GM12878 (cell line): ENCODE results near the gene SWI5. TPM values are rescaled to one million over a fixed set of nuclear protein-coding genes. Genes with fewer than 3 reads are reported as not detected.

Source experiments
- ATAC-seq: fragments of 200-7000 bp; cut with Tn5 transposase; 3 replicates; pipeline ENCODE4 v1.9.1; 2020; ENCODE audit warnings: mild to moderate bottlenecking, moderate library complexity
- BruUV-seq: library from RNA; stranded (reverse); fragments of 400-500 nt; replicated peaks from 2 replicates; lab custom pipeline; 2021; lab: Mats Ljungman, UMichigan
- CTCF ChIA-PET: fragments of 300-600 bp; sonication (Branson Sonifier 250); formaldehyde crosslinking; extraction: SDS; loops from one replicate; lab custom pipeline; 2021; ENCODE audit warnings: inconsistent platforms; lab: Yijun Ruan, JAX
- POLR2A ChIA-PET: fragments of 350-600 bp; formaldehyde crosslinking; extraction: SDS; loops from one replicate; lab custom pipeline; 2021; ENCODE audit warnings: inconsistent platforms; lab: Charles Lee
- RAD21 ChIA-PET: fragments of 300-600 bp; sonication (Branson Sonifier 250); formaldehyde crosslinking; loops from one replicate; lab custom pipeline; 2023; ENCODE audit warnings: antibody characterized with exemption; ENCODE audit not compliant: unreplicated experiment; lab: Charles Lee
- SMC1A ChIA-PET: fragments of 300-600 bp; sonication (Branson Sonifier 250); formaldehyde crosslinking; loops from one replicate; lab custom pipeline; 2023; ENCODE audit not compliant: unreplicated experiment, uncharacterized antibody; lab: Charles Lee
- DNase-seq: peaks from one replicate; pipeline ENCODE4 v3.0.0-alpha.2; 2011; ENCODE audit warnings: low read depth, low spot score
- FAIRE-seq: peaks from 3 replicates; lab custom pipeline; 2011; peaks lifted over from hg19 to GRCh38; lab: Jason Lieb, UNC
- H2AFZ ChIP-seq: 2 replicates; pipeline ENCODE4 v1.6.0; 2011; ENCODE audit warnings: low read depth, low read length, control low read depth; ENCODE audit not compliant: control insufficient read depth
- H3K27ac ChIP-seq: 2 replicates; pipeline ENCODE4 v1.5.1; 2011; ENCODE audit warnings: control low read depth; ENCODE audit not compliant: control insufficient read depth, insufficient read depth
- H3K27me3 ChIP-seq, 2 experiments: replicated peaks in 1 of 2; 2 replicates each; pipeline versions ENCODE4 v1.6.0 to v1.6.1; 2011; ENCODE audit warnings: low read length in 1 of 2; ENCODE audit not compliant: control insufficient read depth in 2 of 2, insufficient read depth in 2 of 2
- H3K36me3 ChIP-seq, 2 experiments: 2 replicates each; pipeline ENCODE4 v1.5.1; 2011; ENCODE audit warnings: low read length in 1 of 2; ENCODE audit not compliant: control insufficient read depth in 2 of 2, insufficient read depth in 2 of 2
- H3K4me1 ChIP-seq: 2 replicates; pipeline ENCODE4 v1.6.1; 2011; ENCODE audit warnings: mild to moderate bottlenecking, low read length, moderate library complexity, mixed read lengths; ENCODE audit not compliant: control insufficient read depth, insufficient read depth
- H3K4me2 ChIP-seq: 2 replicates; pipeline ENCODE4 v1.6.0; 2011; ENCODE audit warnings: control low read depth; ENCODE audit not compliant: control insufficient read depth, insufficient read depth
- H3K4me3 ChIP-seq: fragments of 200-600 bp; sonication (generic); 2 replicates; pipeline ENCODE4 v1.5.1; 2016
- H3K79me2 ChIP-seq: 2 replicates; pipeline ENCODE4 v1.6.0; 2011; ENCODE audit warnings: low read length; ENCODE audit not compliant: control insufficient read depth, insufficient read depth
- H3K9ac ChIP-seq: 2 replicates; pipeline ENCODE4 v1.8.0; 2011; ENCODE audit warnings: low read length, control low read depth, mixed read lengths; ENCODE audit not compliant: control insufficient read depth, insufficient read depth
- H3K9me3 ChIP-seq: replicated peaks from 3 replicates; pipeline ENCODE4 v1.5.1; 2011; ENCODE audit warnings: mild to moderate bottlenecking, low read length; ENCODE audit not compliant: control insufficient read depth, insufficient read depth
- H4K20me1 ChIP-seq: 2 replicates; pipeline ENCODE4 v1.6.0; 2011; ENCODE audit not compliant: control insufficient read depth, insufficient read depth
- CBFB ChIP-seq: IDR thresholded peaks from 2 replicates; pipeline ENCODE4 v1.6.1; 2016; ENCODE audit warnings: antibody characterized with exemption, low read depth
- CHD1 ChIP-seq: IDR thresholded peaks from 2 replicates; pipeline ENCODE4 v1.6.1; 2012; ENCODE audit warnings: low read depth, low read length, improper control_type of control experiment
- CHD4 ChIP-seq: fragments of 200-600 bp; sonication (generic); IDR thresholded peaks from 2 replicates; pipeline ENCODE4 v1.6.1; 2016; ENCODE audit warnings: mild to moderate bottlenecking
- E2F8 ChIP-seq: fragments of 450-650 bp; IDR thresholded peaks from 2 replicates; pipeline ENCODE4 v1.6.1; 2018; ENCODE audit warnings: mild to moderate bottlenecking, low read depth, moderate library complexity; ENCODE audit not compliant: partially characterized antibody
- HCFC1 ChIP-seq: fragments of 150-350 bp; IDR thresholded peaks from 2 replicates; pipeline ENCODE4 v1.6.1; 2014; ENCODE audit warnings: low read length
- IKZF2 ChIP-seq, 2 experiments: fragments of 450-650 bp; IDR thresholded peaks; 2 replicates each; pipeline ENCODE4 v1.6.1; 2017; ENCODE audit warnings: mild to moderate bottlenecking in 2 of 2, moderate library complexity in 2 of 2
- MAX ChIP-seq: IDR thresholded peaks from 2 replicates; pipeline ENCODE4 v1.6.1; 2012; ENCODE audit warnings: low read depth, low read length, improper control_type of control experiment
- NFYA ChIP-seq: IDR thresholded peaks from 2 replicates; pipeline ENCODE4 v1.6.1; 2011; ENCODE audit warnings: low read depth, mild to moderate bottlenecking, low read length, improper control_type of control experiment, borderline replicate concordance
- NR2F1 ChIP-seq: fragments of 450-650 bp; conservative IDR thresholded peaks from 2 replicates; pipeline ENCODE4 v1.6.1; 2017; ENCODE audit warnings: mild to moderate bottlenecking
- PAX8 ChIP-seq: fragments of 450-650 bp; IDR thresholded peaks from 2 replicates; pipeline ENCODE4 v1.6.1; 2017; ENCODE audit warnings: mild to moderate bottlenecking, moderate library complexity
- POLR2A ChIP-seq: IDR thresholded peaks from 2 replicates; pipeline ENCODE4 v1.6.1; 2011; ENCODE audit warnings: low read depth, mild to moderate bottlenecking, low read length
- RAD51 ChIP-seq: fragments of 450-650 bp; IDR thresholded peaks from 2 replicates; pipeline ENCODE4 v1.6.1; 2016; ENCODE audit warnings: moderate library complexity, mild to moderate bottlenecking, inconsistent platforms
- RFX5 ChIP-seq: IDR thresholded peaks from 2 replicates; pipeline ENCODE4 v1.6.1; 2011; ENCODE audit warnings: low read depth, low read length, improper control_type of control experiment
- SMAD1 ChIP-seq: fragments of 450-650 bp; IDR thresholded peaks from 2 replicates; pipeline ENCODE4 v1.6.1; 2018; ENCODE audit warnings: mild to moderate bottlenecking, low read depth; ENCODE audit not compliant: partially characterized antibody
- SP1 ChIP-seq: IDR thresholded peaks from one replicate; pipeline ENCODE4 v1.6.1; 2011; ENCODE audit warnings: low read depth, low read length
- STAT1 ChIP-seq: fragments of 450-650 bp; conservative IDR thresholded peaks from 2 replicates; pipeline ENCODE4 v1.6.1; 2014; ENCODE audit warnings: antibody characterized with exemption, mild to moderate bottlenecking
- ZBTB11 ChIP-seq: fragments of 450-650 bp; formaldehyde crosslinking; IDR thresholded peaks from 2 replicates; pipeline ENCODE4 v1.5.0; 2022; ENCODE audit warnings: mild to moderate bottlenecking, missing genetic modification characterization
- ZNF207 ChIP-seq: fragments of 450-650 bp; IDR thresholded peaks from 2 replicates; pipeline ENCODE4 v1.6.1; 2014; ENCODE audit warnings: antibody characterized with exemption, mild to moderate bottlenecking, borderline replicate concordance
- ZNF217 ChIP-seq: fragments of 450-650 bp; IDR thresholded peaks from 2 replicates; pipeline ENCODE4 v1.6.1; 2017; ENCODE audit warnings: antibody characterized with exemption, mild to moderate bottlenecking
- WGBS: methylation state at CpG from one replicate; pipeline ENCODE4 v1.1.6; 2016; ENCODE audit warnings: low lambda C conversion rate; ENCODE audit not compliant: insufficient replicate concordance, insufficient coverage; ENCODE audit errors: missing lambda C conversion rate; 5-methylcytosine and 5-hydroxymethylcytosine counted together
- in situ Hi-C: fragments of 300-500 bp; cut with MboI; formaldehyde crosslinking; loops from 9 replicates; pipeline ENCODE4 v1.14.3; 2018; ENCODE audit warnings: mixed read lengths
- intact Hi-C: fragments of 100-400 bp; cut with micrococcal nuclease; formaldehyde crosslinking; loops from one replicate; pipeline ENCODE4 v1.14.2; 2022; ENCODE audit not compliant: unreplicated experiment
- polyA plus RNA-seq, 11 experiments: library from polyadenylated mRNA; depleted of rRNA in 4 of 11; unstranded in 6 of 11; stranded (reverse) in 5 of 11; fragments of >200 nt; fragmentation: Nextera tagmentation in 4 of 11; fragmentation: Illumina TruSeq in 1 of 11; extraction: Ambion mirVana in 4 of 11; extraction: Trizol in 1 of 11; gene quantifications; 1 replicate in 1 of 11; 2 replicates in 10 of 11; pipeline versions ENCODE4 v1.2.1 to v1.2.3, GENCODE V29; 2011 to 2016; ENCODE audit warnings: inconsistent platforms in 2 of 11, missing spikeins in 2 of 11, low read depth in 1 of 11
- total RNA-seq, 4 experiments: library from RNA; depleted of rRNA in 3 of 4; stranded (reverse); fragments of >200 nt in 3 of 4; fragmentation: Illumina TruSeq in 1 of 4; extraction: Trizol in 1 of 4; gene quantifications; 2 replicates each; pipeline versions ENCODE4 v1.2.1 to v1.2.3, GENCODE V29; 2013 to 2021
- TF ChIP-seq, protein P1 (sequence below): fragments of 450-650 bp; IDR thresholded peaks from 2 replicates; pipeline ENCODE4 v1.6.1; 2016; ENCODE audit warnings: mild to moderate bottlenecking

SWI5 gene
- total and polyA plus RNA-seq, 10 of the 15 experiments (the other 5 are each of a cell fraction or from before 2014, with no cell fraction given) = 13.3 to 36.2 (median 18.1) TPM

DNA sequence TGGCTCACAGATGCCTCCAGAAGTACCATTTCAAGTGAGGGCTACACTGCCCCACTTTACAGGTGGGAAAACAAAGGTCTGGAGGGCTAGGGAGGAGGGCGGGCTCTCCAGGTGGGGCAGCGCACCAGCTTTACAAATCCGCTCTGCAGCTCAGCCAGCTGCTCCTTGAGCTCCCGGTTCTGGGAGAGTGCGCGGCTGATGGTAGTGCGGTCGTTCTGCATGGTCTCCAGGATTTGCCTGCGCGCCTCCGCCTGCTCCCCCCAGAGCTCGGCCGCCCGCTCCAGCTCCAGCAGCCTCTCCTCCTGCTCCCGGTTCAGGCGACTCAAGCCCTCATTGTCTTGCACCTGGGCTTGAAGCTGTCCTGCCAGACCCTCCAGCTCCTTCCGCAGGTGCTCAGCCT is 15.7 kb upstream of the SWI5 start (continued):
- TF ChIP-seq ZBTB11 (no peak), MAX (no peak), PAX8 (no peak), SP1 (no peak), NFYA (no peak), POLR2A (no peak), CBFB (no peak), CHD4 (no peak), STAT1 (no peak), RAD51 (no peak), NR2F1 (no peak)

DNA sequence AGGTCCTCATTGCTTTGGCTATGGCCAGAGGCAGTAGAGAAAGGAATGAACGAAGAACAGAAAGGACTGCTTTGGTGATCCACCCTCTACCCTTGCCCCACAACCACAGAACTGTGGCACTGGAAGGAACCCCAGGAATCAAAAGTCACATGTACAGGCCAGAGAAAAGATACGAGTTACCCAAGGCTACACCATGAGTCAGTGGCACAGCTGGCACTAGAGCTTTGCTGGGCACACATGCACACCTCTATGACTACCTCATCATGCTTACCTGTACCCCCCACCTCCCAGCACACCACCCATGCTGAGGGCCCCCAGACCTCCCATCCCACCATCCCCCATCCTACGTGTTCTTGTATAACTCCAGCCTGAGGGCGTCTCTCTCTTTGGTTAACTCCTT is 13.4 kb upstream of the SWI5 start:
- no TSS peak for BruUV-seq
- H3K27me3 ChIP-seq = no peaks in the 10 kb centered on the region
- ATAC-seq = no peak
- H3K79me2 ChIP-seq = no peaks in the 10 kb centered on the region
- ChIA-PET POLR2A (interaction anchor here (0.5 kb wide), 1 partner anchor 798 kb away, joined by 5 read pairs; no protein-coding TSS in a partner anchor), SMC1A (no interaction called here), CTCF (interaction anchor here (0.7 to 1.4 kb wide), 2 partner anchors 10 to 30 kb away, joined by 3 to 5 read pairs; no protein-coding TSS in a partner anchor), RAD21 (interaction anchor here (0.6 kb wide), 1 partner anchor 23 kb away, joined by 3 read pairs; no protein-coding TSS in a partner anchor)
- H2AFZ ChIP-seq = no peak overlapping the region
- no peak overlapping the region for H3K9ac ChIP-seq
- H3K9me3 ChIP-seq = no peaks in the 10 kb centered on the region
- peaks cover 5 to 8% of the 10 kb centered on the region in 2 experiments for H3K36me3 ChIP-seq
- H4K20me1 ChIP-seq = no peaks in the 10 kb centered on the region
- in situ Hi-C loops = no loop called here
- intact Hi-C loops = no loop called here
- no peaks in the 10 kb centered on the region for H3K4me1 ChIP-seq
- no peak overlapping the region for H3K4me2 ChIP-seq
- DNase-seq = no peak
- no peak overlapping the region for H3K4me3 ChIP-seq
- WGBS = 80% methylated on average over 4 of the region's 4 CpGs
- no peak for FAIRE-seq
- H3K27ac ChIP-seq = no peak overlapping the region
- TF ChIP-seq IKZF2 (IDR thresholded peaks at IDR 0.05) (no peak), SMAD1 (no peak), RFX5 (no peak), ZNF207 (no peak), NR2F1 (no peak), E2F8 (no peak), ZNF217 (no peak), CHD1 (no peak), HCFC1 (no peak)
- TF ChIP-seq, protein P1, sequence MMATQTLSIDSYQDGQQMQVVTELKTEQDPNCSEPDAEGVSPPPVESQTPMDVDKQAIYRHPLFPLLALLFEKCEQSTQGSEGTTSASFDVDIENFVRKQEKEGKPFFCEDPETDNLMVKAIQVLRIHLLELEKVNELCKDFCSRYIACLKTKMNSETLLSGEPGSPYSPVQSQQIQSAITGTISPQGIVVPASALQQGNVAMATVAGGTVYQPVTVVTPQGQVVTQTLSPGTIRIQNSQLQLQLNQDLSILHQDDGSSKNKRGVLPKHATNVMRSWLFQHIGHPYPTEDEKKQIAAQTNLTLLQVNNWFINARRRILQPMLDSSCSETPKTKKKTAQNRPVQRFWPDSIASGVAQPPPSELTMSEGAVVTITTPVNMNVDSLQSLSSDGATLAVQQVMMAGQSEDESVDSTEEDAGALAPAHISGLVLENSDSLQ = no peak
